CD4-positive, alpha-beta memory T cell (primary cell): ENCODE data around the gene DGKZ. TPM values are rescaled to one million over a fixed set of nuclear protein-coding genes. Genes with fewer than 3 reads are reported as not detected.
A peak's percentile ranks its signal among the peaks of the same experiment; 100 is the strongest.

Experiments used
- CTCF ChIA-PET: fragments of 350-600 bp; sonication (Branson Sonifier 250); formaldehyde crosslinking; loops from one replicate; lab custom pipeline; 2021; ENCODE audit warnings: inconsistent platforms; ENCODE audit not compliant: partially characterized antibody; lab: Charles Lee
- POLR2A ChIA-PET: fragments of 350-600 bp; sonication (Branson Sonifier 250); formaldehyde crosslinking; loops from one replicate; lab custom pipeline; 2021; ENCODE audit not compliant: partially characterized antibody; lab: Charles Lee
- DNase-seq, 5 donors: peaks; one replicate each; pipeline versions ENCODE4 v3.0.0 to v3.0.0-alpha.2; 2020 to 2022; ENCODE audit warnings: mixed read lengths in 1 of 5
- H3K27ac ChIP-seq: one replicate; pipeline ENCODE4 v1.7.0; 2013; ENCODE audit warnings: low read depth, low read length
- H3K27me3 ChIP-seq: 2 replicates; pipeline ENCODE4 v1.7.0; 2013; ENCODE audit warnings: mild to moderate bottlenecking, low read length, moderate library complexity; ENCODE audit not compliant: insufficient read depth
- H3K36me3 ChIP-seq: 2 replicates; pipeline ENCODE4 v1.7.0; 2013; ENCODE audit warnings: mild to moderate bottlenecking, low read length, moderate library complexity; ENCODE audit not compliant: insufficient read depth
- H3K4me1 ChIP-seq: 2 replicates; pipeline ENCODE4 v1.7.0; 2013; ENCODE audit warnings: mild to moderate bottlenecking, low read length, moderate library complexity; ENCODE audit not compliant: insufficient read depth
- H3K4me3 ChIP-seq, 2 donors: one replicate each; pipeline ENCODE4 v1.7.0; 2013; ENCODE audit warnings: low read length in 2 of 2, mild to moderate bottlenecking in 1 of 2
- H3K9me3 ChIP-seq, 2 donors: one replicate each; pipeline ENCODE4 v1.7.0; 2013; ENCODE audit warnings: low read length in 2 of 2, control low read depth in 1 of 2; ENCODE audit not compliant: control insufficient read depth in 1 of 2
- H3K27ac Mint-ChIP-seq, 7 donors: one replicate each; pipeline ENCODE4 v1.8.0; 2020 to 2021; ENCODE audit warnings: mixed read lengths in 7 of 7, mild to moderate bottlenecking in 6 of 7, inconsistent platforms in 3 of 7, moderate library complexity in 3 of 7
- H3K27me3 Mint-ChIP-seq, 2 donors: one replicate each; pipeline ENCODE4 v1.8.0; 2020 to 2021; ENCODE audit warnings: mixed read lengths in 2 of 2
- H3K36me3 Mint-ChIP-seq, 2 donors: one replicate each; pipeline ENCODE4 v1.8.0; 2020 to 2021; ENCODE audit warnings: mixed read lengths in 2 of 2, inconsistent platforms in 1 of 2, mild to moderate bottlenecking in 1 of 2
- H3K4me1 Mint-ChIP-seq, 4 donors: one replicate each; pipeline ENCODE4 v1.8.0; 2020 to 2021; ENCODE audit warnings: mixed read lengths in 4 of 4, mild to moderate bottlenecking in 1 of 4
- H3K4me3 Mint-ChIP-seq, 8 donors: one replicate each; pipeline ENCODE4 v1.8.0; 2020 to 2021; ENCODE audit warnings: mixed read lengths in 8 of 8, mild to moderate bottlenecking in 7 of 8, moderate library complexity in 6 of 8, inconsistent platforms in 3 of 8
- H3K9me3 Mint-ChIP-seq, 8 donors: one replicate each; pipeline ENCODE4 v1.8.0; 2020 to 2021; ENCODE audit warnings: mixed read lengths in 8 of 8, mild to moderate bottlenecking in 5 of 8, inconsistent platforms in 3 of 8, moderate library complexity in 1 of 8
- intact Hi-C: fragments of 100-400 bp; cut with micrococcal nuclease; formaldehyde crosslinking; loops from one replicate; pipeline ENCODE4 v1.15.1; 2023
- polyA plus RNA-seq, 2 donors: library from polyadenylated mRNA; unstranded; fragments of 300-500 nt; fragmentation: Illumina TruSeq; gene quantifications; one replicate each; pipeline ENCODE4 v1.2.3, GENCODE V29; 2021
- total RNA-seq, 2 experiments: library from RNA; stranded (reverse); gene quantifications; one replicate each; pipeline ENCODE4 v1.2.3, GENCODE V29; 2021

The DGKZ gene
- total and polyA plus RNA-seq, 4 experiments from 2014 or later = 34.8 to 235 (median 154) TPM

- ChIA-PET POLR2A (no interaction called here), CTCF (interaction anchor here (0.9 to 2.2 kb wide), 9 partner anchors 10 to 229 kb away, joined by 3 to 8 read pairs (median 4); partner anchors contain the start of gene DGKZ)
- Histone ChIP-seq H3K36me3 (no peaks in the 10 kb centered on the region), H3K27me3 (peaks cover 28% of the 10 kb centered on the region), H3K4me3 (no peak overlapping the region), H3K27ac (no peak overlapping the region), H3K9me3 (no peaks in the 10 kb centered on the region), H3K4me1 (peaks cover 42% of the 10 kb centered on the region)
- intact Hi-C loops = loop anchor here (5.0 to 10.0 kb wide), 3 partner anchors 138 to 505 kb away; partner anchors contain the start of genes ATG13, HARBI1 and MAPK8IP1
- DNase-seq = no peak
- Mint-ChIP-seq H3K9me3 (peaks cover 0 to 7% (median 0%) of the 10 kb centered on the region in 8 donors), H3K27ac (peak overlapping the region in 1 of 7 donors; percentile 24), H3K4me3 (peak overlapping the region in 7 of 8 donors; percentile 25 to 70 (median 57)), H3K36me3 (no peaks in the 10 kb centered on the region), H3K4me1 (peaks cover 12 to 46% (median 28%) of the 10 kb centered on the region in 4 donors), H3K27me3 (peaks cover 28 to 53% of the 10 kb centered on the region in 2 donors)
Observed at GRCh38 chr11:46389450-46390330, 42.4 kb downstream of the DGKZ start.

GRCh38 chr11:46390331-46391171, 43.3 kb downstream of the DGKZ start:
- Histone ChIP-seq H3K27ac (no peak overlapping the region), H3K36me3 (no peaks in the 10 kb centered on the region), H3K4me1 (peaks cover 42% of the 10 kb centered on the region), H3K4me3 (no peak overlapping the region), H3K9me3 (no peaks in the 10 kb centered on the region), H3K27me3 (peaks cover 28% of the 10 kb centered on the region)
- Mint-ChIP-seq H3K36me3 (no peaks in the 10 kb centered on the region), H3K27me3 (peaks cover 25 to 50% of the 10 kb centered on the region in 2 donors), H3K4me3 (peak overlapping the region in 5 of 8 donors; percentile 25 to 70 (median 58)), H3K27ac (peak overlapping the region in 1 of 7 donors; percentile 44), H3K4me1 (peaks cover 12 to 46% (median 28%) of the 10 kb centered on the region in 4 donors), H3K9me3 (peaks cover 0 to 7% (median 0%) of the 10 kb centered on the region in 8 donors)
- intact Hi-C loops = loop anchor here (10.0 kb wide), 1 partner anchor 506 kb away; the partner anchor contains the start of gene MAPK8IP1
- DNase-seq = no peak
- CTCF ChIA-PET = interaction anchor here (2.2 kb wide), 1 partner anchor 13 kb away, joined by 6 read pairs; no protein-coding TSS in a partner anchor
- POLR2A ChIA-PET = interaction anchor here (0.9 kb wide), 1 partner anchor 10 kb away, joined by 3 read pairs; no protein-coding TSS in a partner anchor

- Mint-ChIP-seq H3K27me3 (peaks cover 21 to 44% of the 10 kb centered on the region in 2 donors), H3K27ac (peak overlapping the region in 1 of 7 donors; percentile 44), H3K4me1 (peaks cover 12 to 43% (median 28%) of the 10 kb centered on the region in 4 donors), H3K36me3 (no peaks in the 10 kb centered on the region), H3K4me3 (no peak overlapping the region), H3K9me3 (peaks cover 0 to 7% (median 0%) of the 10 kb centered on the region in 8 donors)
- no peaks in the 10 kb centered on the region for H3K9me3 ChIP-seq
- H3K36me3 ChIP-seq = no peaks in the 10 kb centered on the region
- peaks cover 42% of the 10 kb centered on the region for H3K4me1 ChIP-seq
- POLR2A ChIA-PET = interaction anchor here (0.9 to 1.3 kb wide), 2 partner anchors 11 to 39 kb away, joined by 3 to 4 read pairs; no protein-coding TSS in a partner anchor
- CTCF ChIA-PET = no interaction called here
- no peak overlapping the region for H3K4me3 ChIP-seq
- peaks cover 28% of the 10 kb centered on the region for H3K27me3 ChIP-seq
- DNase-seq = no peak
- intact Hi-C loops = loop anchor here (10.0 kb wide), 1 partner anchor 506 kb away; the partner anchor contains the start of gene MAPK8IP1
- H3K27ac ChIP-seq = no peak overlapping the region
Observed at GRCh38 chr11:46391186-46391577, 43.9 kb downstream of the DGKZ start.

GRCh38 chr11:46391578-46392420, 44.5 kb downstream of the DGKZ start, which contains the start of gene CHRM4:
CHRM4 (minus strand) TSS chr11:46391776; CDS start chr11:46386557, 5,219 bp downstream.
- POLR2A ChIA-PET = interaction anchor here (0.6 to 1.3 kb wide), 5 partner anchors 11 to 43 kb away, joined by 3 to 5 read pairs (median 3); no protein-coding TSS in a partner anchor
- no peaks in the 10 kb centered on the region for H3K9me3 ChIP-seq

GRCh38 chr11:46392421-46393230, 45.4 kb downstream of the DGKZ start:
- Mint-ChIP-seq H3K27me3 (peaks cover 14 to 32% of the 10 kb centered on the region in 2 donors), H3K36me3 (peaks cover 12 to 13% of the 10 kb centered on the region in 2 donors), H3K27ac (peak overlapping the region in 4 of 7 donors; percentile 15 to 81 (median 70)), H3K4me1 (peaks cover 13 to 39% (median 24%) of the 10 kb centered on the region in 4 donors), H3K9me3 (peaks cover 0 to 7% (median 0%) of the 10 kb centered on the region in 8 donors), H3K4me3 (peak overlapping the region; percentile 63 to 84 (median 80))
- H3K4me3 ChIP-seq = peak overlapping the region in 1 of 2 donors; percentile 29
- H3K36me3 ChIP-seq = peaks cover 4% of the 10 kb centered on the region
- H3K9me3 ChIP-seq = no peaks in the 10 kb centered on the region
- ChIA-PET CTCF (interaction anchor here (0.9 to 1.2 kb wide), 2 partner anchors 40 to 83 kb away, joined by 4 read pairs; no protein-coding TSS in a partner anchor), POLR2A (interaction anchor here (0.6 to 1.3 kb wide), 4 partner anchors 13 to 44 kb away, joined by 3 to 5 read pairs (median 4); no protein-coding TSS in a partner anchor)
- peaks cover 42% of the 10 kb centered on the region for H3K4me1 ChIP-seq
- no peak overlapping the region for H3K27ac ChIP-seq
- H3K27me3 ChIP-seq = peaks cover 23% of the 10 kb centered on the region
- intact Hi-C loops = loop anchor here (10.0 kb wide), 1 partner anchor 508 kb away; the partner anchor contains the start of gene MAPK8IP1
- peak; percentile 75 to 80 (median 76) for DNase-seq

More at GRCh38 chr11:46391578-46392420, 44.5 kb downstream of the DGKZ start, which contains the start of gene CHRM4:
- CTCF ChIA-PET = interaction anchor here (0.9 kb wide), 1 partner anchor 83 kb away, joined by 4 read pairs; no protein-coding TSS in a partner anchor
- peaks cover 28% of the 10 kb centered on the region for H3K27me3 ChIP-seq
- DNase-seq = no peak
- intact Hi-C loops = loop anchor here (10.0 kb wide), 1 partner anchor 507 kb away; the partner anchor contains the start of gene MAPK8IP1
- H3K36me3 ChIP-seq = no peaks in the 10 kb centered on the region
- peak within 1 kb of the TSS in 1 of 2 donors; percentile 29 for H3K4me3 ChIP-seq
- Mint-ChIP-seq H3K27me3 (peaks cover 16 to 38% of the 10 kb centered on the region in 2 donors), H3K9me3 (peaks cover 0 to 7% (median 0%) of the 10 kb centered on the region in 8 donors), H3K27ac (peak within 1 kb of the TSS in 3 of 7 donors; percentile 15 to 81 (median 79)), H3K4me3 (peak within 1 kb of the TSS; percentile 63 to 84 (median 80)), H3K36me3 (peaks cover 5 to 6% of the 10 kb centered on the region in 2 donors), H3K4me1 (peaks cover 12 to 43% (median 25%) of the 10 kb centered on the region in 4 donors)
- H3K4me1 ChIP-seq = peaks cover 42% of the 10 kb centered on the region
- no peak within 1 kb of the TSS for H3K27ac ChIP-seq
